ENCODE measurements around the gene MACF1. TPM values are rescaled to one million over a fixed set of nuclear protein-coding genes. Genes with fewer than 3 reads are reported as not detected.

The MACF1 gene
- total and polyA plus RNA-seq, 2 of the 13 experiments (the other 11 are each of a cell fraction or from before 2014, with no cell fraction given): 36.7 to 65.4 TPM

GRCh38 chr1:39214021-39214713 is 9.7 kb downstream of the MACF1 start (continued):
- no peak for TF ChIP-seq MYNN (CRISPR knock-in tag; IDR thresholded peaks at IDR 0.05; ENCODE audit: low read depth)
- TF ChIP-seq ELF3 (CRISPR knock-in tag; IDR thresholded peaks at IDR 0.05): peak; percentile 62; the same call in 1 of the 2 replicates
- peak; percentile 75 for TF ChIP-seq GATAD2A (CRISPR knock-in tag; IDR thresholded peaks at IDR 0.05)
- TF ChIP-seq ZNF766 (CRISPR knock-in tag; IDR thresholded peaks at IDR 0.05; ENCODE audit: borderline replicate concordance): no peak
- TF ChIP-seq CCAR2 (optimal IDR thresholded peaks at IDR 0.05; ENCODE audit: low read depth, low read length): peak; percentile 18
- peak; percentile 41; the same call in 1 of the 2 replicates for TF ChIP-seq DRAP1 (CRISPR knock-in tag; IDR thresholded peaks at IDR 0.05)
- peak; percentile 65; the same call in 1 of the 2 replicates for TF ChIP-seq SP5 (CRISPR knock-in tag; IDR thresholded peaks at IDR 0.05; ENCODE audit: borderline replicate concordance, low read depth)
- peak; percentile 39; the same call in 1 of the 2 replicates for TF ChIP-seq ATF2 (CRISPR knock-in tag; IDR thresholded peaks at IDR 0.05)
- TF ChIP-seq ZNF615 (CRISPR knock-in tag; IDR thresholded peaks at IDR 0.05; ENCODE audit: borderline replicate concordance): no peak
- 0 out of 2 replicates have a peak, but pooled peaks have one; percentile 24 for TF ChIP-seq NAIF1 (CRISPR knock-in tag; IDR thresholded peaks at IDR 0.05; ENCODE audit: borderline replicate concordance)
- TF ChIP-seq ARID5B (CRISPR knock-in tag; IDR thresholded peaks at IDR 0.05): peak; percentile 77
- 0 out of 2 replicates have a peak, but pooled peaks have one; percentile 54 for TF ChIP-seq ZFP1 (CRISPR knock-in tag; IDR thresholded peaks at IDR 0.05)
- TF ChIP-seq SUZ12 (IDR thresholded peaks at IDR 0.05; ENCODE audit: low read depth, low read length): no peak

Measured in HepG2 (cell line).